HG03575 (cell line): ENCODE data around the gene MYO1D.
"Not testable (repeated sequence)": the region's sequence is repeated elsewhere in the genome, so short reads cannot be mapped to it uniquely, and the experiment has no call there.

Experiments used
- ATAC-seq: cut with Tn5 transposase; IDR thresholded peaks from one replicate; pipeline ENCODE4 v1.9.1; 2021; ENCODE audit not compliant: unreplicated experiment, insufficient number of reproducible peaks, low FRiP score; ENCODE audit errors: extremely low read depth

MYO1D gene

DNA sequence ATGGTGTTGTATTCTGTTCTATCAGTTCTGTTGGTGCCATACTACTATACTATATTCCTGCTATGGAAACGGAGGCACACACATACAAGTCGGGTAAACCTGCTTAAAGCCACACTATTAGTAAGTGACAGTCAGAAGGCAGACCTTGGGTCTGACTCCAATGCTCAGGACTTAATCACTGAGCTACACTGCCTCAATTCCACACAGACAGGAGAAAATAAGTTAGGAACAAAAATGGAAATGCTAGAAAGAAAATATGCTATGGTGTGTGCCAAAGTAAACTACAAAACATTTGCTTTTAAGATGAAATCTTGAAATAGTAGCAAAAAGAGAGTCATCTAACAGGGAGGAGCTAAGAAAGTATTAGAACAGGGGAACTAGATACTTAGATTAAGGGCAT is 48.1 kb downstream of the MYO1D start:
- no peak for ATAC-seq

GRCh38 chr17:32827227-32827626 is 49.7 kb downstream of the MYO1D start:
- ATAC-seq: no peak

DNA sequence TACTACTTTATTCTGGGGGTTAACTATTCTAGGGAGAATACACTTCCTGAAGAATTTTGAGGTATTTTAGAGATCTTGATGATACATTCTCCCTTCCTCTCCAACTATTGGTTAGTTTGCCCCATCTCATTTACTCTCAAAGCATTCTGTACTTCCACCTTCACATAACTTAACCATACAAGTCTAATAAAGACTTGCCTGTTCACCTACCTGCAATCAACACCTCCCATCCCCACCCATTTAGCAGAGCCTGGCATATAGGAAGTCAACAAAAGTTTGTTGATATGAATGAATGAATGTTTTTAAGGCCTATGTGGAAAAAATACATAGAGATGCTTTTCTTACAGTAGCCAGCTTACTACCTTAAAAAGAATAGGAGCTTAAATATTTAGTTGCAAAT is 50.8 kb downstream of the MYO1D start:
- no peak for ATAC-seq

DNA sequence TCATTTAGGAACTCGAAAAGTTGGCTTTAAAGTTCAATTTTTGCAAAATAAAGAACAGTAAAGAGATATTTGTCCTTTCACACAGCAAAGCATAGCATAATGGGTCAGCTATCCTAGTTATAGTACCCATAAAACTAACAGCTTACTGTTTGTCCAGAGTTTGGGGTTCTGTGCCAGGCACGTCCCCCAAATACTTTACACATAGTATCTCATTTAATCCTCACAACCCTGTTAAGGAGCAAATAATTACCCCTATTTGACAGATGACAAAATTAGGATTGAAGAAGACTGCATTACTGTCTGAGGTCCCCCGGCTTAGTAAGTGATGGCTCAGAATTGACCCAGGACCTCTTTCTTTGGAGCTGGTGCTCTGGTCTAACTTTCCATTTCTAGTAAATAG is 52.6 kb downstream of the MYO1D start:
- no peak for ATAC-seq

- ATAC-seq: no peak
Observed at GRCh38 chr17:32822996-32823395, 53.9 kb downstream of the MYO1D start.

- ATAC-seq: not testable (repeated sequence)
Observed at GRCh38 chr17:32821987-32822934, 54.7 kb downstream of the MYO1D start.

GRCh38 chr17:32820440-32820839 is 56.5 kb downstream of the MYO1D start:
- ATAC-seq: no peak

GRCh38 chr17:32819787-32820186 is 57.1 kb downstream of the MYO1D start:
- ATAC-seq: no peak

DNA sequence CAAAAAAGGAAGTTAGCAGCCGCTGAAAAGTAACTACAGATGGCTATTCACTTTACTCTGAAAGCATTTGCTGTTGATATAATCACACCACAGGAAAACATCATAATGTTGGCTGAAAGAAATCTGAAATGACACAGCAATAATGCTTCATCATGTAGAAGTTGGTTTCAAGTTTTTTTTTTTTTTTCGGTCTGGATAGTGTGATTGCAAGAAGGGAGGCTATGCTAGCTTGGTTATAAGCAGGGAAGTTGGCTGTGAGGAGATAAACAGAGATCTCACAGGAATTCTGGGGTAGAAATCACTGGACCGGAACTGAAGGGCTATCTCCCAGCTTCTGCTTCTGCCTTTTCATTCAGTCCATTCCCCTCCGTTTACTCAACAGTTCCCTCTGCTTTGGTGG is 57.9 kb downstream of the MYO1D start:
- no peak for ATAC-seq

- ATAC-seq: no peak
Observed at GRCh38 chr17:32815460-32815859, 61.5 kb downstream of the MYO1D start.

- no peak for ATAC-seq
Observed at GRCh38 chr17:32814836-32815235, 62.1 kb downstream of the MYO1D start.

DNA sequence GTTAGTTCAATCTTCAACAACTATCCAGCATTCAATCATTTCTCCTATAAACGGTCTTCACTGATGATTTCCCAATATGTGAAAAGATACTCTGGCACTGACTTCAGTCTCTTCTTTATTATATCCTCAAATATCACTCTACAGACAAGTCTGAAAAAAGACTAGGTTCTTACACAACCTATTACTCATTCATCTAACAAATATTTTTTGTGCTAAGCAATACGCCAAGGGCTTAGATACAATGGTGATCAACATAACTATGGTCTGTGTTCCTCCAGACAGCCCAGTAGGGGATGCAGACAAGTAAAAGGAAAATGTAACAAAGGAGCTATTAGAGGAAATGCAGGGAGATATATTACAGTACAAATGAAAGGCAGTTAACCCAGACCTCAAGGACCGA is 63.9 kb downstream of the MYO1D start:
- ATAC-seq: no peak

DNA sequence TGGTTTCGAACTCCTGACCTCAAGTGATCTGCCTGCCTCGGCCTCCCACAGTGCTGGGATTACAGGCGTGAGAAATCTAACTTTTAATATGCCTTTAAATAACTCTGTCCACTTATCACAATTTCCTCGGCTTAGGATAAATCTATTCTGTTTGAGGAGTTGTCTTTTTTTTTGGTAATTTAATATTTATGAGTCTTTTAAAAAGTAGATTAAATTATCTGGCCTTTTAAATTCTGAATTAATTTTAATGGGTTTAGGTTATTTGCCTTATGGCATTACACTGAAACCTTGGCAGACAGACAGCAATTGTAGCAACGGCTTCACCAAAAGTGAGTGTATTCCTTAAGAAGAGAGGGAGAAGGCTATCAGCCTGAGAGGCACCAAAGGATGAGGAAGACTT is 66.2 kb downstream of the MYO1D start:
- ATAC-seq: no peak

DNA sequence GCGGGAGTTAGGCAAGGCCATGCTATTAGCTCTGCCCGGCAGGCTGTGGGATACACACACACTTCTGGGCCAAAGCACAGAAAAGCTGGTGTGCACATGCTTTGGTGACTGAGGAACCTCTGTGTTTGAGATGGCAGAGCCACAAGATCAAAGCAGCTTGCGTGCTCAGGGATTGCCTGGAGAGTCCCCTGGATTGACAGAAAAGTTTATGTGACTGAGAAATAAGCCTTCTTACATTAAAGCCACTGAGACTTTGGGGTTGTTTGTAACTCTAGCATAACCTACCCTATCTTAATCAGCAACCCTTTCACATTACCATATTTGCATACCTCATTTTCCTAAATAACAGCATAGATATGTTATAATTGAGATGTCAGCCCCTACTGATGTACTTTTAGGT is 69.3 kb downstream of the MYO1D start:
- no peak for ATAC-seq

- ATAC-seq: no peak
Observed at GRCh38 chr17:32806646-32807045, 70.3 kb downstream of the MYO1D start.

GRCh38 chr17:32805029-32805976 is 71.6 kb downstream of the MYO1D start:
- no peak for ATAC-seq

GRCh38 chr17:32803544-32803943 is 73.4 kb downstream of the MYO1D start:
- no peak for ATAC-seq

DNA sequence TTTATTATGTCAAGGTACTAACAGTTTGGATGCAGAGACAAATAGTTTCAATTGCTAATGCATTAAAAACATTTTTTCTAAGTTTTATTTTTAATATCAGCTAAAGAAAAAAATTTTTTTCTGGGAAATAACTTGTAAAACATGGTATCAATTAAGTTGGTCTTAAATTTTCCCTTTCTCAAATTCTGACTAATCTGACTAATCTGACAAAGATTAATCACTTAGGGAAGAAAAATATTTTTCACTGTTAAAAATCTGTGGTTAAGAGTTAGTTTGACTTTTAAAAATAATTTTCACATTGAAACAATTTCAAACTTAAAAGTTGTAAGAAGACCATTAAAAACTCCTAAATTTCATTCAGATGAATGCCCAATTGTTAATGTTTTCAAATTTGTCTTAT is 74.6 kb downstream of the MYO1D start:
- ATAC-seq: no peak

- no peak for ATAC-seq
Observed at GRCh38 chr17:32801641-32802040, 75.3 kb downstream of the MYO1D start.

DNA sequence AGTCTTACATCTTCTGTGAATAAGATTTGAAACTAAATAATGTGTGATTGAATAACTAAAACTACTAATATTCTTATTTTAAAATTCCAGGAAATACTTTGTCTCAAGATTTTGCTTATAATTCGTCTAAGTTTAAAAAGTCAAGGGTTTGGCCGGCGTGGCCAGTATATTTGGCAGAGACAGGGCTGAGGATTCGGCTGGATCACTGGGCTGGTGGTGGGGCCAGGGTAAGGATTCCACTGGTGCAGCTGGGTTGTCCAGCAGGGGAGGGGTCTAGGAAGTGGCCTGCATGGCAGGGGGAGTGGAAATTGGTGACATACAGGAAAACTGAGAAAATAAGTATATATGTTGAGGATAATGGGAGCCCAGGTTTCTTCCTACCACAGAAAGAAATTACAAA is 75.7 kb downstream of the MYO1D start:
- no peak for ATAC-seq
